ENCODE measurements around the gene PDSS2. TPM values are rescaled to one million over a fixed set of nuclear protein-coding genes. Genes with fewer than 3 reads are reported as not detected.
"Not testable (repeated sequence)": the region's sequence is repeated elsewhere in the genome, so short reads cannot be mapped to it uniquely, and the experiment has no call there.

PDSS2 gene
- total and polyA plus RNA-seq, 3 donors from 2014 or later: 15.1 to 19.4 (median 17.0) TPM

- no peak for DNase-seq
- intact Hi-C loops (cut with DNase I; ENCODE audit: low total_unique reads): no loop called here
- WGBS, 2 donors: 50 to 75% methylated on average over 1 of the region's 1 CpG
Observed at GRCh38 chr6:107284805-107285204, 174.6 kb downstream of the PDSS2 start.

GRCh38 chr6:107280791-107281190 is 178.6 kb downstream of the PDSS2 start:
- no peaks in the 10 kb centered on the region for H3K36me3 ChIP-seq (ENCODE audit: low read depth, missing control alignments)
- WGBS, 2 donors: 90 to 96% methylated on average over 2 of the region's 2 CpGs
- TF ChIP-seq CTCF (IDR thresholded peaks at IDR 0.05) (no peak), POLR2A (IDR thresholded peaks at IDR 0.05) (no peak)

More at GRCh38 chr6:107284805-107285204, 174.6 kb downstream of the PDSS2 start:
- H3K4me3 ChIP-seq: no peak overlapping the region
- no peaks in the 10 kb centered on the region for H3K27me3 ChIP-seq
- H3K4me1 ChIP-seq: no peaks in the 10 kb centered on the region
- H3K27ac ChIP-seq: no peak overlapping the region
- H3K9me3 ChIP-seq: no peaks in the 10 kb centered on the region
- TF ChIP-seq CTCF (IDR thresholded peaks at IDR 0.05) (no peak), POLR2A (IDR thresholded peaks at IDR 0.05) (no peak)
- H3K36me3 ChIP-seq (ENCODE audit: low read depth, missing control alignments): no peaks in the 10 kb centered on the region

GRCh38 chr6:107280001-107280400 is 179.4 kb downstream of the PDSS2 start:
- H3K9me3 ChIP-seq; H3K27me3 ChIP-seq; H3K27ac ChIP-seq; intact Hi-C loops (cut with DNase I; ENCODE audit: low total_unique reads); DNase-seq; H3K4me3 ChIP-seq; H3K4me1 ChIP-seq; H3K36me3 ChIP-seq (ENCODE audit: low read depth, missing control alignments): not testable (repeated sequence)
- WGBS, 2 donors: 93 to 95% methylated on average over 7 of the region's 7 CpGs

More at GRCh38 chr6:107280791-107281190, 178.6 kb downstream of the PDSS2 start:
- intact Hi-C loops (cut with DNase I; ENCODE audit: low total_unique reads): no loop called here
- Histone ChIP-seq H3K27ac (no peak overlapping the region), H3K27me3 (no peaks in the 10 kb centered on the region), H3K9me3 (no peaks in the 10 kb centered on the region), H3K4me1 (no peaks in the 10 kb centered on the region), H3K4me3 (no peak overlapping the region)
- DNase-seq: no peak

- Histone ChIP-seq H3K4me3 (no peak overlapping the region), H3K4me1 (no peaks in the 10 kb centered on the region), H3K9me3 (no peaks in the 10 kb centered on the region), H3K27ac (no peak overlapping the region), H3K36me3 (ENCODE audit: low read depth, missing control alignments) (no peaks in the 10 kb centered on the region), H3K27me3 (no peaks in the 10 kb centered on the region)
- TF ChIP-seq CTCF (IDR thresholded peaks at IDR 0.05): no peak
- no peak for TF ChIP-seq POLR2A (IDR thresholded peaks at IDR 0.05)
- intact Hi-C loops (cut with DNase I; ENCODE audit: low total_unique reads): no loop called here
- DNase-seq: no peak
- WGBS, 2 donors: 59 to 74% methylated on average over 2 of the region's 2 CpGs
Observed at GRCh38 chr6:107275330-107275865, 184.0 kb downstream of the PDSS2 start.

GRCh38 chr6:107274288-107274687 is 185.1 kb downstream of the PDSS2 start:
- Histone ChIP-seq H3K27me3 (no peaks in the 10 kb centered on the region), H3K9me3 (no peaks in the 10 kb centered on the region), H3K36me3 (ENCODE audit: low read depth, missing control alignments) (no peaks in the 10 kb centered on the region), H3K27ac (no peak overlapping the region), H3K4me1 (no peaks in the 10 kb centered on the region), H3K4me3 (no peak overlapping the region)
- intact Hi-C loops (cut with DNase I; ENCODE audit: low total_unique reads): no loop called here
- DNase-seq: no peak
- 94 to 97% methylated on average over 1 of the region's 1 CpG for WGBS, 2 donors
- TF ChIP-seq POLR2A (IDR thresholded peaks at IDR 0.05) (no peak), CTCF (IDR thresholded peaks at IDR 0.05) (no peak)

Measured in testis (tissue), 3 donors.